Prostate gland (tissue), 2 donors: Measurements from ENCODE around the gene OTUB1.

Source experiments
- POLR2A ChIP-seq: fragments of 450-650 bp; IDR thresholded peaks from one replicate; pipeline ENCODE4 v1.6.1; 2016; ENCODE audit warnings: antibody characterized with exemption, mild to moderate bottlenecking
- POLR2AphosphoS5 ChIP-seq: sonication (generic); formaldehyde crosslinking; IDR thresholded peaks from one replicate; pipeline ENCODE4 v1.6.1; 2017; ENCODE audit warnings: antibody characterized with exemption
- TF ChIP-seq, protein P1 (sequence below), 4 experiments: fragments of 200-600 bp in 2 of 4; fragments of 450-650 bp in 2 of 4; sonication (generic) in 2 of 4; IDR thresholded peaks; 1 replicate in 3 of 4; 2 replicates in 1 of 4; pipeline ENCODE4 v1.5.1; 2016 to 2019; ENCODE audit warnings: antibody characterized with exemption in 4 of 4, mild to moderate bottlenecking in 2 of 4, moderate library complexity in 2 of 4

DNA sequence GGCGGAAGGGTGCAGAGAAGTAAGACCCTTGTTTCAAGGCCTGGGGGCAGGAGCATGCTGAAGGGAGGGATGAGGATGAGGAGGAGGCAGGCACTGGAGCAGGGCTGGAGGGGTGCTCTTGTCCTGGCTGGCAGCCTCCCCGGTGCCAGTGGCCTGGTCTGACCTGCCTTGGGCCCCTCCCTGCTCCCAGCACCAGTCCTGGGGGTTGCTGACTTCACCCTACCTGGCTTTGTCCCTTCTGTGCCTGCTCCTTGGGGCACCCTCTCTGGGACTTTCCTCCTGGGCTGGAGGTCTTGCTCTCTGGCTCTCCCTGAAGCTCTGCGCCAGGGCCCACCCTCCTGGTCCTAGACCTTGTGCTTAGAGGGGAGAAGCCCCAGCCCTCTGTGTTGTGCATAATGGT lies 44.8 kb downstream of the OTUB1 start:
- TF ChIP-seq, protein P1, sequence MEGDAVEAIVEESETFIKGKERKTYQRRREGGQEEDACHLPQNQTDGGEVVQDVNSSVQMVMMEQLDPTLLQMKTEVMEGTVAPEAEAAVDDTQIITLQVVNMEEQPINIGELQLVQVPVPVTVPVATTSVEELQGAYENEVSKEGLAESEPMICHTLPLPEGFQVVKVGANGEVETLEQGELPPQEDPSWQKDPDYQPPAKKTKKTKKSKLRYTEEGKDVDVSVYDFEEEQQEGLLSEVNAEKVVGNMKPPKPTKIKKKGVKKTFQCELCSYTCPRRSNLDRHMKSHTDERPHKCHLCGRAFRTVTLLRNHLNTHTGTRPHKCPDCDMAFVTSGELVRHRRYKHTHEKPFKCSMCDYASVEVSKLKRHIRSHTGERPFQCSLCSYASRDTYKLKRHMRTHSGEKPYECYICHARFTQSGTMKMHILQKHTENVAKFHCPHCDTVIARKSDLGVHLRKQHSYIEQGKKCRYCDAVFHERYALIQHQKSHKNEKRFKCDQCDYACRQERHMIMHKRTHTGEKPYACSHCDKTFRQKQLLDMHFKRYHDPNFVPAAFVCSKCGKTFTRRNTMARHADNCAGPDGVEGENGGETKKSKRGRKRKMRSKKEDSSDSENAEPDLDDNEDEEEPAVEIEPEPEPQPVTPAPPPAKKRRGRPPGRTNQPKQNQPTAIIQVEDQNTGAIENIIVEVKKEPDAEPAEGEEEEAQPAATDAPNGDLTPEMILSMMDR (IDR thresholded peaks at IDR 0.05), result no peak
- TF ChIP-seq POLR2A (no peak), POLR2AphosphoS5 (no peak)
